Heart right ventricle (tissue), 16 donors: ENCODE measurements around the gene MAB21L2. TPM values are rescaled to one million over a fixed set of nuclear protein-coding genes. Genes with fewer than 3 reads are reported as not detected.

Experiments
- ATAC-seq, 8 donors: fragments of 200-7000 bp; cut with Tn5 transposase; one replicate each; pipeline ENCODE4 v1.9.1; 2020; ENCODE audit warnings: mild to moderate bottlenecking in 8 of 8, moderate library complexity in 8 of 8, moderate number of reproducible peaks in 1 of 8
- DNase-seq, 2 donors: peaks; one replicate each; pipeline ENCODE4 v3.0.0-alpha.2; 2020
- H3K27ac ChIP-seq, 10 donors: fragments of 200-600 bp; sonication (generic) in 2 of 10; one replicate each; pipeline versions ENCODE4 v1.5.0 to v1.8.0; 2020 to 2022; ENCODE audit warnings: mild to moderate bottlenecking in 3 of 10
- H3K27me3 ChIP-seq, 7 donors: fragments of 200-600 bp; one replicate each; pipeline ENCODE4 v1.8.0; 2021 to 2022; ENCODE audit warnings: mild to moderate bottlenecking in 2 of 7
- H3K36me3 ChIP-seq, 9 donors: fragments of 200-600 bp; sonication (generic) in 1 of 9; one replicate each; pipeline versions ENCODE4 v1.5.0 to v1.8.0; 2020 to 2022; ENCODE audit warnings: mild to moderate bottlenecking in 2 of 9
- H3K4me1 ChIP-seq, 9 donors: fragments of 200-600 bp; sonication (generic) in 1 of 9; one replicate each; pipeline versions ENCODE4 v1.5.0 to v1.8.0; 2020 to 2022; ENCODE audit warnings: mild to moderate bottlenecking in 4 of 9
- H3K4me3 ChIP-seq, 10 donors: fragments of 200-600 bp; sonication (generic) in 2 of 10; one replicate each; pipeline versions ENCODE4 v1.5.0 to v1.8.0; 2020 to 2022; ENCODE audit warnings: mild to moderate bottlenecking in 7 of 10, moderate library complexity in 2 of 10
- H3K9me3 ChIP-seq, 11 donors: fragments of 200-600 bp in 10 of 11; sonication (generic) in 2 of 11; one replicate each; pipeline versions ENCODE4 v1.5.0 to v1.8.0; 2013 to 2022; ENCODE audit warnings: mild to moderate bottlenecking in 2 of 11, control low read depth in 1 of 11, moderate library complexity in 1 of 11
- CTCF ChIP-seq, 9 donors: fragments of 200-600 bp; sonication (generic) in 2 of 9; IDR thresholded peaks; one replicate each; pipeline versions ENCODE4 v1.5.0 to v1.8.0; 2021 to 2022; ENCODE audit warnings: antibody characterized with exemption in 9 of 9, mild to moderate bottlenecking in 5 of 9, moderate library complexity in 1 of 9
- WGBS, 2 donors: extraction: QIAGEN DNeasy Blood & Tissue Kit; methylation state at CpG; one replicate each; pipeline ENCODE4 v1.1.7; 2013; ENCODE audit warnings: inconsistent platforms in 1 of 2; 5-methylcytosine and 5-hydroxymethylcytosine counted together
- intact Hi-C, 10 donors: fragments of 100-400 bp; cut with DNase I; formaldehyde crosslinking; loops; one replicate each; pipeline versions ENCODE4 v1.11.1 to v1.14.2; 2022
- polyA plus RNA-seq, 2 donors: library from polyadenylated mRNA; stranded (reverse); fragments of 200-250 nt; gene quantifications; one replicate each; pipeline ENCODE4 v1.2.3, GENCODE V29; 2013
- total RNA-seq, 10 donors: library from RNA; stranded (reverse); fragmentation: NEBNext Ultra II Directional in 3 of 10; extraction: Animal tissue kit (Norgen Biotek cat#: 25700) in 3 of 10; gene quantifications; one replicate each; pipeline versions ENCODE4 v1.2.1 to v1.2.4, GENCODE V29; 2021 to 2023
- donor health status: Arrhythmogenic right ventricular cardiomyopathy.
- donor health status: ischemic (EF 13 %, LVEDD 7.1; RV severe dilation, severe dysfunction).
- donor health status: healthy with polysubstance abuse.
- donor health status: DM: no; HTN: yes; CAD: no.
- donor health status: DM: no; HTN: no; CAD: no.
- donor health status: ischemic (EF 25% LVEDD 6.9; RV normal size, moderate dysfunction).
- donor health status: ischemic (EF 25% LVEDD 5.7; RV mildly dilated, moderate dysfunction).
- donor health status: healthy.
- donor health status: DM: yes; HTN: yes; CAD: no.
- donor health status: Ischemic cardiomyopathy.
- donor health status: ischemic (EF 35%, LVEDD 5.7; RV mildly dilated, moderate dysfunction).
- donor health status: nonischemic (EF 11% LVEDD 7.7; RV severe dilation, severe dysfunction).
- donor health status: DM: yes; HTN: yes; CAD: no.
- donor health status: PGD.
- donor health status: ischemic (EF 29% LVEDD 5.4; RV normal size, mild dysfunction).
- donor health status: nonischemic (EF 23%, LVEDD 6.1; RV moderate dilation, normal function).

Gene MAB21L2
- total and polyA plus RNA-seq, 12 donors: 0.03 to 0.15 (median 0.10) TPM; not detected in 6

- WGBS, 2 donors: 94 to 95% methylated on average over 2 of the region's 2 CpGs
- peaks cover 0 to 18% (median 0%) of the 10 kb centered on the region in 7 donors for H3K27me3 ChIP-seq
- intact Hi-C loops: loop anchor here in 1 of 10 donors (10.0 kb wide), 1 partner anchor 294 kb away; no protein-coding TSS in a partner anchor
- H3K4me1 ChIP-seq: peaks cover 0 to under 1% (median 0%) of the 10 kb centered on the region in 9 donors
- TF ChIP-seq CTCF (IDR thresholded peaks at IDR 0.05): no peak
- peaks cover 0 to 26% (median 0%) of the 10 kb centered on the region in 9 donors for H3K36me3 ChIP-seq
- H3K27ac ChIP-seq: no peak overlapping the region
- H3K9me3 ChIP-seq: no peaks in the 10 kb centered on the region
- DNase-seq (no peak), ATAC-seq (no peak)
- H3K4me3 ChIP-seq: no peak overlapping the region
These were observed 7.2 kb downstream of the MAB21L2 start for GRCh38 chr4:150589157-150589556.

- Histone ChIP-seq H3K4me3 (no peak overlapping the region), H3K4me1 (no peaks in the 10 kb centered on the region), H3K27me3 (peaks cover 0 to 6% (median 0%) of the 10 kb centered on the region in 7 donors), H3K27ac (no peak overlapping the region), H3K9me3 (no peaks in the 10 kb centered on the region), H3K36me3 (peaks cover 0 to 26% (median 0%) of the 10 kb centered on the region in 9 donors)
- no peak for TF ChIP-seq CTCF (IDR thresholded peaks at IDR 0.05)
- whole genome bisulfite sequencing, 2 donors: 90 to 94% methylated on average over 5 of the region's 5 CpGs
- intact Hi-C loops: loop anchor here in 1 of 10 donors (10.0 kb wide), 1 partner anchor 296 kb away; no protein-coding TSS in a partner anchor
- DNase-seq (no peak), ATAC-seq (no peak)
These were observed 8.7 kb downstream of the MAB21L2 start for GRCh38 chr4:150590631-150591030.

- no peak for DNase-seq
- Histone ChIP-seq H3K4me1 (no peaks in the 10 kb centered on the region), H3K9me3 (no peaks in the 10 kb centered on the region), H3K4me3 (no peak overlapping the region), H3K36me3 (peaks cover 0 to 26% (median 0%) of the 10 kb centered on the region in 9 donors), H3K27me3 (no peaks in the 10 kb centered on the region), H3K27ac (no peak overlapping the region)
- TF ChIP-seq CTCF (IDR thresholded peaks at IDR 0.05): no peak
- 80 to 83% methylated on average over 5 of the region's 5 CpGs for WGBS, 2 donors
- ATAC-seq: no peak
- intact Hi-C loops: loop anchor here in 1 of 10 donors (10.0 kb wide), 1 partner anchor 297 kb away; no protein-coding TSS in a partner anchor
These were observed 9.5 kb downstream of the MAB21L2 start for GRCh38 chr4:150591406-150591805.

- peaks cover 0 to 26% (median 0%) of the 10 kb centered on the region in 9 donors for H3K36me3 ChIP-seq
- no peak for ATAC-seq
These were observed 10.0 kb downstream of the MAB21L2 start for GRCh38 chr4:150591904-150592303.

More at GRCh38 chr4:150591904-150592303, 10.0 kb downstream of the MAB21L2 start:
- no peak for DNase-seq
- TF ChIP-seq CTCF (IDR thresholded peaks at IDR 0.05): no peak
- Histone ChIP-seq H3K27me3 (no peaks in the 10 kb centered on the region), H3K4me3 (no peak overlapping the region), H3K27ac (no peak overlapping the region), H3K9me3 (no peaks in the 10 kb centered on the region), H3K4me1 (no peaks in the 10 kb centered on the region)
- WGBS, 2 donors: 93 to 95% methylated on average over 4 of the region's 4 CpGs
- intact Hi-C loops: loop anchor here in 1 of 10 donors (10.0 kb wide), 1 partner anchor 297 kb away; no protein-coding TSS in a partner anchor
